SIG-M5 treated with dmso at 0.1 percent for 504 hours (cell line): ENCODE results near the gene RADIL.
A peak's percentile ranks its signal among the peaks of the same experiment; 100 is the strongest.

Source experiments
- DNase-seq: peaks from one replicate; lab custom pipeline; 2025; ENCODE audit not compliant: unreplicated experiment; lab: John Stamatoyannopoulos, UW

Gene RADIL

DNA sequence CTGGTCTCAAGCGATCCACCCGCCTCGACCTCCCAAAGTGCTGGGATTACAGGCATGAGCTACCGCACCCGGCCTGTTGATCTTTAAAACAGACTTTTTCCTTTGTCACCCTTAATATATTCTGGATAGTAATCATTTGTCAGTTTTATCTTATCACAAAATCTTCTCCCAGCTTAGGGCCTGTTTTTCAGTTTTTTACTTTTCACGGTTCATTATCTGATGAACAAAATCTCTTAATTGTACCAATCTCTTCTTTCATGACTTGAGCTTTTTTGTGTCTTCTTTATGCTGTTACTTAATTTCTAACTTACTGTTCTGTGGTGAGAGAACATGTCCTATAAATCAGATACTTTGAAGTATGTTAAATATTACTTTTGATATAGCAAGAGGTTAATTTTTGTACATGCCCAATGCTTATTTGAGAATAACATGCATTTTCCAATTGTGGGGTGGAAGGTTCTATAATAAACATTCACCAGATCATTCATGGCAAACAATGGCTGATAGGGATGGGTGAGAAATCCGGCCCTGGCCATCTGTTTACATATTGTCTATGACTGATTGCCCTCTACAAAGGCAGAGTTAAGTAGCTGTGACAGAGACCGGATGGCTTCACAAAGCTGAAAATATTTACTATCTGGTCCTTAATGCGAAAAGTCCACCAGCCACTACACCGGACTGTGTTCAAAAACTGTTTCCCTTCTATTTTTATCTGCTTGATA is 27.0 kb downstream of the RADIL start:
- DNase-seq = no peak

DNA sequence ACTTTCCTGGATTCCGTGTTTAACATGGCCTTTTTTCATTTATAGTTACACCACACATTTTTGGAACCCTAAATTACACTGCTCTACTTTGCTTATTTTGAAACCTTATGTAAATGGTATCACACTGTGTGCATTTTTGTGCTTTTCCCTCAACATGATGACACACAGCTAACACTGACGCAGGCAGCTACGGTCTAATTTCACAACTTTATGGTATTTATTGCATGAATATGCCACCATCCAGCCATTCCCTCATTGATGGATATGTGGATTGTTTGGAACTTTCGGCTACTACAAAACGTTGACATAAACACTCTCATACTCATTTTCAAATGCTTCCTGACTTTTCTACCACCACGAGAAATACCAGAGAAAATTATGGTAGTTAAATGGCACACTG is 28.6 kb downstream of the RADIL start:
- DNase-seq = no peak

DNA sequence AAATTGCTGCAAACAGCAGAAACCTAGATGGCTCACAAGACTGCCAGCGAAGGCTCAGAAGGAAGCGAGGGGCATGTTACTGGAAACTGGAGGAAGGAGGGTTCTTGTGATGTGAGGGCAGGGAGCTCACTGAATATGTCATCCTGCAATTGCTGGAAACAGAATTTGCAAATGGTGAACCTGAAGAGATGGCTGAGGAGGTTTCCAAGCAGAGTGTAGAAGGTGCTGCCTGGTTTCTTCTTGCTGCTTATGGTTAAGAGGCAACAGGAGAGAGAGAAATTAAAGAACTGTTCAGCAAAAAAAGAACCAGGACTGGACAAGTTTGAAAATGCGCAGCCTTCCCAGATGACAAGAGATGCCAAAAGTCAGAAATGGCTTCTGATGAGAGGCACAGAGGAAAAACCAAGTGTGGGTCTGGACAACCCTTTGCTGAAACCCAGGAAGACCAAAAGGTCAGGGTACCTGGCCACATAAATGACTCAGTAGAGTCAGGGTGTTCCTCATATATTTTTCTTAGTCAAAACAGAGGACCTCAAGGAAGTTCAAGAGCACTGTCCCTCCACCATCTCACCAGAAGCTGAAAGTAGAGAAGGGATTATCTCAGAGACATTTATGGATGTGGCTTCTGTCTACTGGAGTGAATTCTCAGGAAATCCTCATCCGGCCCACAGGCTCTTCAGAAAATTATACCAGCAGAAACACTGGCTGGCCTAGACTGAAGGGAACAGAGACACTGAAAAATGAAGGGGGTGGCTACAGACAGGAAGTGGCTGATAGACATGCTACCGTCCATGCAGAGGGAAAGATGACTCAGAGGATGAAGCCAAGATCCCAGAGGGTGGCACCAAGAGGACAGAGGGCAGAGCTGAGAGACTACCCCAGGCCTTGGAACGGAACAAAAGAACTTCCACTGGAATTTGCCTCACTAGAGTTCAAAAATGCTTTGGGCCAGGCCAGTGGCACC is 31.8 kb downstream of the RADIL start:
- DNase-seq = peak; percentile 53

DNA sequence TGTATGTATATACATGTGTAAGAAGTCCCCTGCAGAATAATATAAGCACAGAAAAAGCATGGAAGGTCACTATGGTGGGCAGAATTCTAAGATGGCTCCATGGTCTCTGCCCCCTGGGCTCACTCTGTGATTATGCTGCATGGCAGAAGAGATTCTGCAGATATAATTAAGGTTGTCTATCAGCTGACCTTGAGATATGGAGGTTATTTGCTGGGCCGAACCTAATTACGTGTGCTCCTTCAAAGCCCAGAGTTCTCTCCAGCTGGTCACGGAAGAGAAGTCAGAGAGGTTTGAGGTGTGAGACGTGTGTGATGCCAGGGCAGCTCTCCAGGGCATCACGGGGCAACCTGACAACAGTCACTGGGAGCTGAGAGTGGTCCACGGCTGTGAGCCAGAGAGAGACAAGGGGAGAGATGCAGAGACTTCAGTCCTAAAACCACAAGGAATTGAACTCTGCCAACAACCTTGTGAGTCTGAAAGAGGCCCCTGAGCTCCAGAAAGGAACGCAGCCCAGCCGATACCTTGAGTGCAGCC is 33.2 kb downstream of the RADIL start:
- no peak for DNase-seq

DNA sequence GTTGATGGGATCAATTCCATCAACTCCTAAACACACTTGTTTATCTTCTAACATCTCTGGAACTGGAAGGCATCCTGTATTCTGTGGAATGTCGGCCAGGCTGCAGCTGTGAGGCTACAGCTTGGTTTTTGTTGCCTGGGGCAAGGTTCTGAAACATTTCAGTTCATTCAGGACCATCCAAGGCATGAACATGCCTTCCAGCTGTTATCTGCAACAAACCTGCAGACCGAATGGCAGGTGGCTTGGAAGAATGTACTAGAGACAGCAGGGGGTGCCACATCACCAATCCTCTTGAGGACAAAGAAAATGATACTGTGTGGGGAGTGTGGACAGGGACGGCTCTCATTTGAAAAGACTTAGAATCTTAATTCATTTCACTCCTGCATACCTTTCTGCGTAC is 34.1 kb downstream of the RADIL start:
- DNase-seq = peak; percentile 36

DNA sequence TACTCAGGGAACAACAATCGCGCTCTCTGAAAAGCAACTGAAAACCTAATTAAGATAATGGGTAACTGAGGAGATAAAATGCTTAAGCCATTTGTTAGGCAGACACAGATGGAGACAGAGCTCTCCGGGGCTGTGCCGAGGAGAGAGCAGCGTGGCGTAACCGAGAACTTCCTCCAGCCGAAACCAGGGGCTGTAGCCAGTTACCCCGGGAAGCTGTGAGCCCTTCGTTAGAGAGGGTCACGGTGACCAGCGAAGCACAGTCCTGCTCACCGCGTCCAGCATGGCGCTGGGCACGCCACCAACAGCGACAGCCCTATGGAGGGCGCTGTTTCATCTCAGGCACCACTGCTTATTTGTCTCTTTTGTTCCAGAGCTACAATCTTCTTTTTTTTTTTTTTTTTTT is 37.8 kb downstream of the RADIL start:
- peak; percentile 37 for DNase-seq

DNA sequence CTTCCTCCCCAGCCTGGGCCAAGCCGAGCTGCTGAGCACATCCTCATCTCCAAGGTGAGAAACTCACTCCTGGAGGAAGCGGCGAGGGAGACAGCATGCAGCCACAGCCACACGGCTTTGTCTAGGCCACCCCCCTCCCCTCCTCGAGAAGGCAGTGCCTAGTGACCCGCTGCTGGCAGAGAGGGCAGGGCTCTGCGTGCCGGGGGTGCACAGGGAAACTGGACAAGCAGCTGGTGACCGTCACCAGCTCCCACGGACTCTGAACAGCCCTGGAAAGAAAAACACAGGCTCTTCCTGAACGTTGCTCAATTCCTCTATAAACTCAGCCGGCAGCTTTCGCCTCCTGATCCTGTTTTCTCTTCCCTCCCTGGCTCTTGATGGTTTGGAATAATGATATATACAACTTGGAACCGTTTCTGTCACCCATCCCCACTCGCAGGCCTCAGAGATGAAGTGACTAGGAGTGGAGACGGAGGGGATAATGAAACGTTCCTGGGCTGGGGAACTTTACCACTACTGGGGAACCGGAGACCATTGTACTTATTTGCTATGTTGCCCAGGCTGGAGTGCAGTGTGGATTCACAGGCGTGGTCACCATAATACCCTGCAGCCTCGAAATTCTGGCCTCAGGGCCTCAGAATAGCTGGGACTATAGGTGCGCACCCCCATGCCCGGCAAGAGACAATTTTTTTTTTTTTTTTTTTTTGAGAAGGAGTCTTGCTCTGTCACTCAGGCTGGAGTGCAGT is 41.0 kb downstream of the RADIL start:
- DNase-seq = no peak

DNA sequence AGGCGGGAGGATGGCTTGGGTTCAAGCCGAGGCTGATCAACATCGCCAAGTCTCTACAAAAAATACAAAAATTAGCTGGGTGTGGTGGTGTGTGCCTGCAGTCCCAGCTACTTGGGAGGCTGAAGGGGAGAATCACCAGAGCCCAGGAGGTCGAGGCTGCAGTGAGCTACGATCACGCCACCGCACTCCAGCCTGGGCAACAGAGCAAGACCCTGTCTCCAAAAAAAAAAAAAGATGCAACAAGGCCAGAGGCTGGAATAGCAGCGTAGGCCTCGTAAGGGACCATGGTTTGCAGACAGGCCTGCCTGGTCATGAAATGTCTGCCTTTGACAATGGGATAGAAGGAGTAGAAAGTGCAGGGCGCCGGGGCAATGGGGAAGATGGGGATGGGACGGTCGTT is 41.7 kb downstream of the RADIL start:
- DNase-seq = no peak

DNA sequence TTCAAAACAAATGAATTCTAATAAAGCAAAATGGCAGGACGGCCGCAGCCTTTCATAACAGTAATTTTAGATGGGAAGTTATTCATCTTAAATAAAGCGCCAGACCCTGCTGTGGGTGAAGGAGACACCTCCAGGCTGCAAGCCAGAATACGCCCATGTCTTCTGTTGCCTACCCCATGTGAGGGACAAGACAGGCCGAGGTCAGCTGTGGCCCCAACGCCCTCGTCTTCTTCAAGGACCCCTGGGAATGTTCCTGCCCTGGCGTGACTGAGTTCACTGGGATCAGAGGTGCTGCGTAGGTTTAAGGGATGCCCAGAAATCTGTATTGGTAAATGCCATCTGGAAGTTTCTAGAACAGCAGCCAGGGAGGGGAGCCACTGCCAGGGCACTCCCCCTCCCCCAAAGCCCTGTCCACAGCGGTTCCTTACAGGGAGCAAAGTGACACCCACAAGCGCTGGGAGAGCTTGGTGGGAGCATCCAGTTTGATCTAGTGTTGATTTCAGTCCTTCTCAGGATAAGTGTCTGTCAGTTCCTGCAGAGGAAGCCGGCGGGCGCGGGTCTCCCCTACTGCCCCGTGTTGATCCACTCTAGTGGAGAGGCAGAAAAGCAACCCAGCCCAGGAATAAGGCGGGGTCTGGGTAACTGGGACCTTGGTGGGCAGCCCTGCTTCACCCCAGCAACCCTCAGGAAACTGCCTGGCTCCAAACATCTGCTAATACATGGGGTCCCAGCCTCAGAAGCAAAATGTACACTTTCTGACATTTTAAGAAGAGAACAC is 42.3 kb downstream of the RADIL start:
- no peak for DNase-seq

DNA sequence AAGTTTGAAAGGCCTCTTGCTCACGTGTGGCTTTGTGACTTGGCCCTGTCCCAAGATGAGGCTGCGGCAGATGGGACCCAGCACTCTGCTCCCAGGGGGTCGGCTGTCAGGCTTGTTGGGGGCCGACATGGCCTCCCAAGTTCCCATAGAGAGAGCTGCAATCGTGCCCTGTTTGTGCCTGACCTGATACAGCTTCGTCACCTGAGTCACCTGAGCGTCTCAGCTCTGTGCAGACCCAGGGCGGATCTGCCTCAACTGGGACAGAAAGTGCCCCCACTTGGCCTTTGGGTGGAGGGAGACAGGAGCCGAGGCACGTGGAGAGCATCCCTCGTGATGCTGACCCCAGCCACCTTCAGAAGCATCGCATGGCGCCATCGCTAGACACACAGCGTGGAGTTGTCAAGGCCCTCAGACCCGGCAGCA is 43.4 kb downstream of the RADIL start:
- no peak for DNase-seq

DNA sequence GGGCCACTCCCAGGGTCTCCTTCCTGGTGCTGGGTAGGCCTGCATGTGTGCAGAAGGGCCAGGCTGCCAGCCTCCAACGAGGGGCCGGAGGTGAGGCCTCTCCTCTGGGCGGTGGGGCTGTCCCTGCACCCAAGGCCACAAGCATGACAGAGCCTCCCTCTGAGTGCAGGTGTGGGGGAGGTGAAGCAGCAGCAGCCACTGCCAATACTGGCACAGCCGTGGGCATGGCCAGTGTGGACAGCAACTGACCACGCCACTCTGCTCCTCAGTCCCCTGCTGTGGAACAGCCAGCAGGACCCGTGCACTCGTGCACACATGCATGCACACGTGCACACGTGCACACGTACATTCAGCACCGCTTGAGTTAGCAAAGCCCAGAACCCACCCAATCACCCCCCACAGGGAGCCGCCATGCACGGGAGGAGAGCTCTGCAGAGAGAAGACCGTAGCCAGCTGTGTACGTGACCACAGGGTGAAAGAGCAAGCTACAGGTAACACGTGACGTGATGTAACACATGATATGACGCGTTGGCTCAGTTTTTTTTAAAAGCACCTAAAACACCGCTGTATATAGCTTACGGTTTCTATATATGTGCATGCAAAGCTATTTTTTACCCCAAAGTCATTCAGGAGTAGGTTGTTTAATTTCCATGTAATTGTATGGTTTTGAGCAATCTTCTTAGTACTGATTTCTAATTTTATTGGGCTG is 44.7 kb downstream of the RADIL start:
- no peak for DNase-seq

DNA sequence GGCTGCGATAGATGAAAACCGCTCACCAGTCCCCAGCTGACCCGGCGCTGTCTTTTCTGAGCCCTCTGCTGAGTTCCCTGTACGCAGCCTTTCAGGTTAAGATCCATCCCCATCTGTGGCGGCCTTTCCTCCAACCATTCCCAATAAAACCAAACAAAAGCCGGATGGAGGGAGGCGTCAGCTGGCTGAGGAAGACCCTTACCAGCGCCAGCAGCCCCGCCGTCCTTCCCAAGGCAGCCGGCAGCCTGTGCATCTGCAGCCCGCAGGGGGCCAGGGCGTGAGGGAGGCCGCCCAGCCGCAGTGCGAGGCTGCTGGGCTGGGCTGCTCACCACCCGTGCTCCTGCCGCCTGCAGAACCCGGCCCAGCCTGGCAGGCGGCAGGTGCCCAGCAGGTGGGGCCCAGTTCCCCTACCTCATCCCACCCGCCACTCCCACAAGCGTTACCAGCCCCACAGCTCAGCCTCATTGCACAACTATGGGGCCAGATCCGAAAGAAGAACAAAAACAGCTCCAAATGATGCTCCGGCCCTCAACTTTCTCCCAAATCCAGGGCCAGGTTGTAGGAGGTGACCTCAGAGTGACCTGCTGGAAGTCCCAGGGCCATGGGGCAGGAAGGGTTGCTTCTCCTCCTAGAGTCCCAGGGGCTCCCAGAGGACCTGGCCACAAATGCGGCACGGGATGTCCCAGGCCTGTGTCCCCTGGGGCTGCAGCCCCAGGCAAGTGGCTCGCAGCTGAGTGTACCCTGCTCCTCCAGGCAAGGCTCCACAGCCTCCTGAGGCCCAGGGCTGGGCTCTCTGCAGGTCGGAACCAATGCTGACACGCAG is 45.5 kb downstream of the RADIL start:
- DNase-seq = no peak

DNA sequence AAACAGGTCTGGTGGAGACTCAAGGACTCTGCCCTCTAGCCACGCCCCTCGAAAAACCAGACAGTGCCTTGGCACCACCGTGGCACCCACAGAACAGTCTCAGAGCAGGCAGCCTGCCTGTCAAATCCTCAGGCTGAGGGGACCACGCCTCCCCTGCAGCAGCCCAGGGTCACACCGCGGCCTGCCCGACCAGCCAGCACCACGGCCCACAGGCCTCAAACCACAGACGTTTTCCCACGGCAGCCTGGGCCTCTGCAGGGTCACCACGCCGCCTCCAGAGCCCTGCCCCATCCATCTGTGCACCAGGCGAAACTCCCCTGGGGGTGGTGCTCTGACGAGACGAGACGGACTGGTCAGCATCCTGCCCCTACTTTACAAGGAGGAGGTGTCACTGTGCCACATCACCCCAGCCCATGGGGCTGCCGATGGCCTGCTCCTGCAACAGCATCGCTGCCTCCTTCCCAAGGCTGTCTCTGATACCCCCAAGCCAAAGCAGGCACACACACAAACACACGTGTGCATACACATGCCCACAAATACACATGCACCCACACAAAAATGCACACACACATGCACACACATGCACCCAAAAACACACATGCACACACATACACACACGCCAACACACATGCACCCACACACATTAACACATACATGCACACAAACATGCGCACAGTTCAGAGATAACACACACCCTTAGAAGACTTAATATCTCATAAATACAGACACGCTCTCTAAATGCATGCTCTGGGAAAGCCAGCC is 46.3 kb downstream of the RADIL start:
- DNase-seq = no peak

DNA sequence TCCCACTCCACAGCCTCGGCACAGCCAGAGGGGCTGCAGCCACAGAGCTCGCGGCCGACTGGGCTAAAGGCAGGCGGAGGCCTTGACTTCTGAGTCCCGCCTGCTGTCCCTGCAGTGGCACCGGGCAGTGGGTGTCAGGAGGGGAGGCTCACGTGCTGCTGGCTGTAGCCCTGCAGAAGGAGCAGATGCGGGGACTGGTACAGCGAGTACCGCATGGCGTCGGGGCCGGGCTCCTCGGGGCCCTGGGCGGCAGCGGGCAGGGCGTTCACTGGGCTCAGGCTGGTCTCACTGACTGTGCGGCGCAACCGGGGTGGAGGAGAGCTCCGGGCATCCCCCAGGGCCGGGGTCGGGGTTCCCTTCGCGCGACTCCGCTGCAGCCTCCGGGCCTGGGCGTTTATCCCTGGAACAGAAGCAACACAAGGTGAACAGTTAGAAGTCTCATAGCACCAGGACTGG is 47.3 kb downstream of the RADIL start:
- no peak for DNase-seq

DNA sequence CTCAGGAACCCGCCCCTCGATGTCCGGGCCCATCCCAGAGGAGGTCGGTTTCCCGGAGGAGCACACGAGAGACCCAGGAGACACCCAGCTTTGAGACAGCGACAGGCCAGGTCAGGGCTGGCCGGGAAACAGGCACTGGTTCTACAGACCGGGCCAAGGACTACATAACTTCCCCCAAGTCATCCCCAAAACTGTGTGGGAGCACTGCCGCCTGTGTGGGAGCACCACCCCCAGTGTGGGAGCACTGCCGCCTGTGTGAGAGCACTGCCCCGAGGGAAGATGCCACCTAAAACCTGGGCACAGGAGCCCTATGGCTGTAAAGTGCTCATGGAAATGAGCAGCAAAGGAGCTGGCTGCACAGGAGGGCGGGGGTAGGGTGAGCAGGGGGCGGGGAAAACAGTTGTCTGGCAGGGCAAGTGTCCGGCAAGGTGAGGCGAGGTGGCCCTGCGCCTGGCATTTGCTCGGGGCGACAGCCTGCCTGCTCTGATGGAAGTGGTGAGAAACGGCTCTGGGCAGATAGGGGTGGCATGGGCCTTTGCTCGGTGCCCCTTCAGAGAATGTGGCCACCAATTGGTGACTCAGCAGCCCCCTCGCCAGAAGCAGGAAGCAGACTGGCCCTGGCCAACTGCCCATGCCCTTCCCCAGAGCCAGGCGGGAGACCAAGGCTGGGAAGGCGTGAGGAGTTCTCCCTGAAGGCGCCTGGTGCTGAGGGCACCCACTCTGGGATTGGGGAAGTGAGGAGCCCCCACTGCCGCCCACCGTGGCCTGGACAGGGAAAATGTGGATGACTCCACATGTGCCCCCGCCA is 47.9 kb downstream of the RADIL start:
- no peak for DNase-seq

DNA sequence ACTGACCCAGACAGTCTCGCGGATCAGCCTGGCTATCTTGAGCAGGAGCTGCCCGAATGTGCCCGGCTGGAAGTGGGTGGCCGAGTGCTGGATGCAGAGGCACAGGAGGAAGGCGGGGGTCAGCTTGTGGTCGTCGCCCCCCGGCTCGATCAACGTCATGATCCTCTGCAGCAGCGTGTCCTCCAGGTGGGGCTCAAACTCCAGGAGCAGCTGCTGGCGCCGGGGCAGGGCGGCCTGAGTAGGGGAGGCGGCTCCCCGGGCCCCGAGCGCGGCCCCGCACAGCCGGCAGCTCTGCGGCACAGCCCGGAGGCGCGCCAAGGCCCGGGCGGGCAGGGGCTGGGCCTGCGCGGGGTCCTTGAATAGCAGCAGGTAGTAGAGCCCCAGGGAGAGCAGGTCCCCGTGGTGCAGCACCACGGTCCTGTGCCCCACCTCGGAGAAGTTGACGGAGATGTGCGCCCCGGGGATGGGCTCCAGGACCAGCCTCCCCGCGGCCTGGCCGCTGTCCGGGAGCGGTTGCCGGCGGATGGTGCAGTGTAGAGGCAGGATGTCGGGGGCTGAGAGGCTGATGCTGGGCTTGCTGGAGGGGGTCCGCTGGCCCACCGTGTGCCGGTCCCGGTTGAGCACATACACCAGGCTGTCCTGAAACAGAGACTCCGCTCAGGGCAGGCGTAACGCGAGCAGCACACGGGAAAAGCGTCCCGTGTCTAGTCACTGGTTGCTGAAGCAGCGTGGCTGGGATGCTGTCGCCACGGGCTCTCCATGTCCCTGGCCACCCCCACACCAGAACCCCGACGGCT is 48.7 kb downstream of the RADIL start:
- DNase-seq = no peak
